ENCODE measurements around the gene ATF5.

Gene ATF5

DNA sequence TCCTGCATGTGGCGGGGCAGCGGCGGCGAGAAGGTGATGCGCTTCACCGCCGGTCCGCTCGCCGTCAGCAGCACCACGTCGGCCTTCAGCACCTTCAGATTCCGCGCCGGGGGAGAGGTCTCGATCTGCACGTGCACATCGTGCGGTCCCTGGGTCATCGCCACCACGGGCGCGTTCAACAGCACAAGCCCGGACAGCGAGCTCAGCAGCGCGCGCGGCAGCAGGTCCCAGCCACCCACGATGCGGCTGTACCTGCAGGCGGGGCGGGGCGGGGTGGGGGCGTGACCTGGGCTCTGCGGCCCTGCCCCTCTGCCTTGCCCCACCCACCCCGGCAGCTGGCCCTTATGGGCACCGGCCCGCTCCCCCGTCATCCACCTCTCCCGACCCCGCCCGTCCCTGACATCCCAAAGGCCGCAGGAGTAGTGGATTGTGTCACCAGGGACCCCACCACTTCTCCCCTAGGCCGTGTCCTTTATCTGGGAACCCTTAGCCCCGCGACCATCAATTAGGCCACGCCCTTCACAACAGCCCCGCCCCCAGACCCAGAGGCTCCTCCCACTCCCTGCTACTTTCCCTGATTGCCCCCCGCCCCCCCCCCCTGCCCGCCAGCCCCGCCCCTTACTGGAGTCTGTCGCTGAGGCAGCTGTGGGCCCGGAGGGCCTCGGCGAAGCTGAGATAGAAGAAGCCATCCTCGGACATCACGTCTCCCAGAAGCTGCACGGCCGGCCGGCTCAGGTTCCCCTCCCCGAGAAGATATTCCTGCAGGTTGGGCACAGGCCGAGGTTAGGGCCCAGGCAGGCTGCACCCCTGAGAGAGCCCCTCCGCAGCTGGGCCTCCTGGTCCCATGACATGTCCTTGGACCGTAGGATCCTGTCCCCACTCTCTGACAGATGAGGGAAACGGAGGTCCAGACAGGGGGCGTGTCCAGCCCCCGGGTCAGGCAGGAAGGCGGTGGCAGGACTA lies 38.4 kb upstream of the ATF5 start:
- TF ChIP-seq, protein P1, sequence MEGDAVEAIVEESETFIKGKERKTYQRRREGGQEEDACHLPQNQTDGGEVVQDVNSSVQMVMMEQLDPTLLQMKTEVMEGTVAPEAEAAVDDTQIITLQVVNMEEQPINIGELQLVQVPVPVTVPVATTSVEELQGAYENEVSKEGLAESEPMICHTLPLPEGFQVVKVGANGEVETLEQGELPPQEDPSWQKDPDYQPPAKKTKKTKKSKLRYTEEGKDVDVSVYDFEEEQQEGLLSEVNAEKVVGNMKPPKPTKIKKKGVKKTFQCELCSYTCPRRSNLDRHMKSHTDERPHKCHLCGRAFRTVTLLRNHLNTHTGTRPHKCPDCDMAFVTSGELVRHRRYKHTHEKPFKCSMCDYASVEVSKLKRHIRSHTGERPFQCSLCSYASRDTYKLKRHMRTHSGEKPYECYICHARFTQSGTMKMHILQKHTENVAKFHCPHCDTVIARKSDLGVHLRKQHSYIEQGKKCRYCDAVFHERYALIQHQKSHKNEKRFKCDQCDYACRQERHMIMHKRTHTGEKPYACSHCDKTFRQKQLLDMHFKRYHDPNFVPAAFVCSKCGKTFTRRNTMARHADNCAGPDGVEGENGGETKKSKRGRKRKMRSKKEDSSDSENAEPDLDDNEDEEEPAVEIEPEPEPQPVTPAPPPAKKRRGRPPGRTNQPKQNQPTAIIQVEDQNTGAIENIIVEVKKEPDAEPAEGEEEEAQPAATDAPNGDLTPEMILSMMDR (IDR thresholded peaks at IDR 0.05) = no peak; the same call in 1 of the 2 replicates

GRCh38 chr19:49891393-49891792 lies 37.6 kb upstream of the ATF5 start:
- TF ChIP-seq, protein P1 (IDR thresholded peaks at IDR 0.05) = no peak

DNA sequence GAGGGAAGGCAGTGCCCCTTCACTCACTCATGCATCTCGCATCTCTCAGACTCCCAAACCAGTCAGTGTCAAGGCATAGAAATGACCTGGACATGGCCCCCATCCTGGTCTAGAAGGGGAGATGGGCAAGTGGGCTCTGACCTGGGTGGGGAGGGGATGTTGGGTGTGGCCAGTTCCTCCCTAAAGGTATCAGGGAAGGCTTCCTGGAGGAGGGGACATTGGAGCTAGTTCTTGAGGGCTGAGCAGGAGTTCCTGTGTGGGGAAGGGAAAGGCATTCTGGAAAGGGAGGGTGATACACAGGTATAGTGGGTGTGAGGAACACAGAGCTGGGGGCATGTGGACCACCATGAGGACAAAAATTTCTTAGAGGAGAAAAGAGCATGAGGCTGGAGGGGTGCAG lies 36.3 kb upstream of the ATF5 start:
- TF ChIP-seq, protein P1 (IDR thresholded peaks at IDR 0.05) = no peak

DNA sequence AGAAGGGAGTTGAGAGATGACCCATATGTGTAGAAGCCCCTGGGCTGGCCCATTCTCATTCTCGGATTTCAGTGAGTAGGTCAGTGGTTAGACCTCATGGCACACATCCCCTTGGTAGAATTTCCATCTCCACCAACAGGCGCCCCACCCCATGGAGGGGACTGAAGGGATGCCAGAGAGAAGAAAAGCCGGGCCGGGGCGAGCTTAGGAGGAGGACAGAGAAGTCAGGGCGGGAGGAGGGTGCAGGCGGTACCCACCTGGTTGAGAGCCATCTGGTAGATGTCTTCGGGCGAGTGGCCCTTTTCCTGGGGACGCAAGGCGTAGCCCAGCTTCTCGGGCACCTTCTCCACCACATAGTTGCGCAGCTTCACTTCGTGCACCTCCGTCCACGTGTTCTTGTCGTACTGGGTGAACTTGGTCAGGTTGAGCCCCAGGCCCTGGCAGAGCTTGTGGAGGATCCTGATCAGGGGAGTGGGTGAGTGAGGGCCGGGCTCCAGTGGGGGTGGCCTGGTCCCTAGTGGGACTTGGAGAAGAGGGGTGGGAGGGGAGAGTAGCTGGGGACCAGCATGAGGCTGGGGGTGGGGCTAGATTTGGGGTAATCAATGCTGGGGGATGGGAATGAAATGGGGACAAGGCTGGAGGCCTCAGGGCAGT lies 34.9 kb upstream of the ATF5 start:
- TF ChIP-seq, protein P1 (IDR thresholded peaks at IDR 0.05) = no peak

DNA sequence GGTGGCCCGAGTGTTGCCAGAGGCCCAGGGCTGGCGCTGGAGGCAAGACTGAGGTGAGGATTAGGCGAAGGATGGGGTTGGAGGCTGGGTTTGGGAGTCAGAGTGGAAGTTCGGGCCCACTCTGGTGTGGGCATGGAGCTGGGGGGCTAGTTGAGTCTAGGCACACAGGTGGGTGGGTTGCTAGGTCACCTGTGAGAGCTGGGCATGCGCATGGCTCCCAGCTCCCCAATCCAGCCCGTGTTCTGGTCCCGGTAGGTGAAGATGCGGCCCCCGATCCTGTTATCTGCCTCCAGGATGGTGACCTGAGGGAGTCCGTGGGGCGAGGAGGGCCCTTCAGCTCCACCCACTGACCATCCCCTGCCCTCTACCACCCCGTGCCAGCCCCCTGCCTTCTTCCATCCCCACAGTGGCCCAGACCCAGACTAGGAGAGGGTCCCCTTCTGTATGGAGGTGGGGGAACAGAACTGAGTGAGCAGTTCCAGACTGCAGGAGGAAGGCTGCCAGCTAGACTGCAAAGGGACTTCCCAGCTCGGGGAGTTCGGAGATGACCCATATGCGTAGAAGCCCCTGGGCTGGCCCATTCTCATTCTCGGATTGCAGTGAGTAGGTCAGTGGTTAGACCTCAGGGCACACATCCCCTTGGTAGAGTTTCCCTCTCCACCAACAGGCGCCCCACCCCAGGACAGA lies 34.0 kb upstream of the ATF5 start:
- TF ChIP-seq, protein P1 (IDR thresholded peaks at IDR 0.05) = no peak

- TF ChIP-seq, protein P1 (IDR thresholded peaks at IDR 0.05) = no peak
Measured at GRCh38 chr19:49895566-49896297, 33.3 kb upstream of the ATF5 start.

All from LNCAP (cell line).